Liver (tissue), 3 donors: Measurements from ENCODE around the gene CCP110.

Source experiments
- ATF3 ChIP-seq: IDR thresholded peaks from 2 replicates; pipeline ENCODE4 v1.6.1; 2016; ENCODE audit warnings: antibody characterized with exemption
- CTCF ChIP-seq: fragments of 150-350 bp; IDR thresholded peaks from 2 replicates; pipeline ENCODE4 v1.5.1; 2017; ENCODE audit warnings: improper control_type of control experiment, low read depth, low read length; ENCODE audit not compliant: missing input control
- EGR1 ChIP-seq, 2 donors: IDR thresholded peaks; 2 replicates each; pipeline ENCODE4 v1.6.1; 2016 to 2018; ENCODE audit warnings: antibody characterized with exemption in 2 of 2, low read depth in 2 of 2
- GABPA ChIP-seq, 2 donors: IDR thresholded peaks in 1 of 2; conservative IDR thresholded peaks in 1 of 2; 2 replicates each; pipeline ENCODE4 v1.6.1; 2016; ENCODE audit warnings: antibody characterized with exemption in 2 of 2, mild to moderate bottlenecking in 1 of 2, moderate library complexity in 1 of 2
- HNF4G ChIP-seq: IDR thresholded peaks from 2 replicates; pipeline ENCODE4 v1.6.1; 2016; ENCODE audit warnings: antibody characterized with exemption
- JUND ChIP-seq, 2 donors: IDR thresholded peaks; 2 replicates each; pipeline ENCODE4 v1.6.1; 2016; ENCODE audit warnings: antibody characterized with exemption in 2 of 2
- MAX ChIP-seq: IDR thresholded peaks from 2 replicates; pipeline ENCODE4 v1.6.1; 2016; ENCODE audit warnings: antibody characterized with exemption
- RAD21 ChIP-seq, 2 donors: IDR thresholded peaks; 2 replicates each; pipeline ENCODE4 v1.6.1; 2016; ENCODE audit warnings: antibody characterized with exemption in 2 of 2, mild to moderate bottlenecking in 2 of 2
- REST ChIP-seq: IDR thresholded peaks from 2 replicates; pipeline ENCODE4 v1.6.1; 2016; ENCODE audit warnings: antibody characterized with exemption, mild to moderate bottlenecking
- RXRA ChIP-seq, 2 donors: IDR thresholded peaks; 2 replicates each; pipeline ENCODE4 v1.6.1; 2017 to 2018; ENCODE audit warnings: antibody characterized with exemption in 2 of 2, mild to moderate bottlenecking in 1 of 2
- SP1 ChIP-seq: IDR thresholded peaks from 2 replicates; pipeline ENCODE4 v1.6.1; 2018; ENCODE audit warnings: antibody characterized with exemption, mild to moderate bottlenecking
- TAF1 ChIP-seq: conservative IDR thresholded peaks from 2 replicates; pipeline ENCODE4 v1.6.1; 2016; ENCODE audit warnings: antibody characterized with exemption, mild to moderate bottlenecking
- YY1 ChIP-seq: IDR thresholded peaks from 2 replicates; pipeline ENCODE4 v1.6.1; 2016; ENCODE audit warnings: antibody characterized with exemption, mild to moderate bottlenecking
- ZBTB33 ChIP-seq: IDR thresholded peaks from 2 replicates; pipeline ENCODE4 v1.6.1; 2016; ENCODE audit warnings: antibody characterized with exemption
- donor health status: healthy.
- donor health status: healthy.

- TF ChIP-seq CTCF = no peak
- TF ChIP-seq MAX = no peak
- TF ChIP-seq HNF4G = no peak
- no peak for TF ChIP-seq RAD21 (IDR thresholded peaks at IDR 0.05)
- no peak for TF ChIP-seq RXRA (IDR thresholded peaks at IDR 0.05)
- no peak for TF ChIP-seq YY1
- TF ChIP-seq SP1 = no peak
- no peak for TF ChIP-seq JUND (IDR thresholded peaks at IDR 0.05)
- no peak for TF ChIP-seq ATF3
- TF ChIP-seq REST = no peak
- no peak for TF ChIP-seq TAF1
- no peak for TF ChIP-seq GABPA (IDR thresholded peaks at IDR 0.05 in 1 of 2, conservative IDR thresholded peaks at IDR 0.05 in 1 of 2)
- TF ChIP-seq EGR1 (IDR thresholded peaks at IDR 0.05; ENCODE audit: low read depth in 2 of 2) = no peak
- TF ChIP-seq ZBTB33 = no peak
These were observed 39.6 kb upstream of the CCP110 start for GRCh38 chr16:19484096-19484495.
